GM12874 (cell line): Measurements from ENCODE around the gene USP46.

ENCODE experiments used
- TF ChIP-seq, protein P1 (sequence below): IDR thresholded peaks from 2 replicates; pipeline ENCODE4 v1.5.1; 2011; ENCODE audit warnings: low read depth, mild to moderate bottlenecking, control low read depth, low read length, moderate library complexity; ENCODE audit not compliant: insufficient read depth

Gene USP46, protein sequence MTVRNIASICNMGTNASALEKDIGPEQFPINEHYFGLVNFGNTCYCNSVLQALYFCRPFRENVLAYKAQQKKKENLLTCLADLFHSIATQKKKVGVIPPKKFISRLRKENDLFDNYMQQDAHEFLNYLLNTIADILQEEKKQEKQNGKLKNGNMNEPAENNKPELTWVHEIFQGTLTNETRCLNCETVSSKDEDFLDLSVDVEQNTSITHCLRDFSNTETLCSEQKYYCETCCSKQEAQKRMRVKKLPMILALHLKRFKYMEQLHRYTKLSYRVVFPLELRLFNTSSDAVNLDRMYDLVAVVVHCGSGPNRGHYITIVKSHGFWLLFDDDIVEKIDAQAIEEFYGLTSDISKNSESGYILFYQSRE

DNA sequence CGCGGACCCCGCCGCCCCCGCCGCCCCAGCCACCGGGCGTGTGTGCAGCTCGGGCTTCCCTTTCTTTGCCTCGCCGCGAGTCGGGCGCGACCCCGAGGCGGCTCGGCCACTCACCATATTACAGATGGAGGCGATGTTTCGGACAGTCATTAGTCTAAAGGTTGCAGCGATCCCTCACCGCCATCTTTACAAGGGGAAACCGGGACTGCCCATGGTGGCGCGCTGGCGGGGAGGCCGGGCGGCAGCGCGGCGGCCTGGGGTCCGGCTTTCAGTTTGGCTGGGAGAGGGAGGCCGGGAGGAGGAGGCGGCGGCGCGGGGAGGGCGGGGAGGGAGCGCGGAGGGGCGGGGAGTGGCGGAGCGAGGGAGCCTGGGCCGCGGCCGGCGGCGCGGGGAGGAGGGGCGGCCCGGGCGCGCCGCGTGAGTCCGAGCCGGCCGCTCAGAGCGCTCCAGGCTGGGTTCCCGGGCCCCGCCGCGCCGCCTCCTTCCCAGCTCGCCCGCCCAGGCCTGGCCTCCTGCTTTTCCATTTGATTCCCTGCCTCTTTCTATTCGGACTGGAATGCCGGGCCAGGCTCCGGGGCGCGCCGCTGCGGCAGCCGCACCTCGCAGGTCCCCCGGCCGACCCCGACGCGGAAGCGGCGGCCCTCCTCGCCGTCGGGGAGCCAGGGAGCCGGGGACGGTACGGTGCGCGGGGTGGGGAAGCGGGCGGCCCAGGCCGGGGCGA lies at the start of gene USP46:
TSS of gene USP46 (minus strand) at position 301 of the 721 bp plus-strand sequence. CDS start at position 150, 151 bp downstream.
- TF ChIP-seq, protein P1, sequence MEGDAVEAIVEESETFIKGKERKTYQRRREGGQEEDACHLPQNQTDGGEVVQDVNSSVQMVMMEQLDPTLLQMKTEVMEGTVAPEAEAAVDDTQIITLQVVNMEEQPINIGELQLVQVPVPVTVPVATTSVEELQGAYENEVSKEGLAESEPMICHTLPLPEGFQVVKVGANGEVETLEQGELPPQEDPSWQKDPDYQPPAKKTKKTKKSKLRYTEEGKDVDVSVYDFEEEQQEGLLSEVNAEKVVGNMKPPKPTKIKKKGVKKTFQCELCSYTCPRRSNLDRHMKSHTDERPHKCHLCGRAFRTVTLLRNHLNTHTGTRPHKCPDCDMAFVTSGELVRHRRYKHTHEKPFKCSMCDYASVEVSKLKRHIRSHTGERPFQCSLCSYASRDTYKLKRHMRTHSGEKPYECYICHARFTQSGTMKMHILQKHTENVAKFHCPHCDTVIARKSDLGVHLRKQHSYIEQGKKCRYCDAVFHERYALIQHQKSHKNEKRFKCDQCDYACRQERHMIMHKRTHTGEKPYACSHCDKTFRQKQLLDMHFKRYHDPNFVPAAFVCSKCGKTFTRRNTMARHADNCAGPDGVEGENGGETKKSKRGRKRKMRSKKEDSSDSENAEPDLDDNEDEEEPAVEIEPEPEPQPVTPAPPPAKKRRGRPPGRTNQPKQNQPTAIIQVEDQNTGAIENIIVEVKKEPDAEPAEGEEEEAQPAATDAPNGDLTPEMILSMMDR = 0 out of 2 replicates have a peak, but pooled peaks have one; percentile 4

DNA sequence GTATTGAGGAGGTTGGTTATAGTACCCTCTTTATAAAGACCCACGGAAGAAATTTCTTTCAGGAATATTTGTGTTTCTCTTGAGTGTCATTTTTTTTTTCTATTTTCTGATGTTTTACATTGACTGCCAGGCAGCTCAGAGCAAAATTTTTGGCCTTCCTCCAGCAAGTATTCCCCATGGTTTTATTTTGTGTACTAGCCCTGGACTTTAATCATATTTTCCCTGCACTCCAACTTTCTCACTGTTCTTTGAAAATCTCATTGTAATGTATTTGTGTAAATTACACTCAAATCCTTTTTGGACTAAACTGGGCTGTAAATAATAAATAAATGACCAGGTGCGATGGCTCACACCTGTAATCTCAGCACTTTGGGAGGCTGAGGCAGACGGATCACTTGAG lies 45.6 kb upstream of the USP46 start:
- TF ChIP-seq, protein P1 = no peak

DNA sequence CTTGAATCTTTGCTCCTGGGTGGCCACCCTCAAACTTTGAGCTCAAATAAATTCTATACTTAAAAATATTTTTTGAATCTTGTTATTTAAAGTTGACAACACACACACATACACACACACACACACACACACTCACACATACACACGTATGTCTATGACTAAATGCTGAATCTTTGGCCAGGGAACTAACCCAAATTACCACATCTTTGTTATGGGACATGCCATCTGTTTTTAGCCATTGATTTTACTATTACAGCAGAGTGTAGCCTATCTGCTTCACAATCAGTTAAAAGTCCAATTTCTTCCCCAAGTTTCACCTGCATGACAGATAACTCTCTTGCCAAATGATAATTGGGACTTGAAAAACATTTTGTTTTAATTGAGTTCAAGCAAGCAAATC lies 45.0 kb upstream of the USP46 start:
- TF ChIP-seq, protein P1 = no peak

DNA sequence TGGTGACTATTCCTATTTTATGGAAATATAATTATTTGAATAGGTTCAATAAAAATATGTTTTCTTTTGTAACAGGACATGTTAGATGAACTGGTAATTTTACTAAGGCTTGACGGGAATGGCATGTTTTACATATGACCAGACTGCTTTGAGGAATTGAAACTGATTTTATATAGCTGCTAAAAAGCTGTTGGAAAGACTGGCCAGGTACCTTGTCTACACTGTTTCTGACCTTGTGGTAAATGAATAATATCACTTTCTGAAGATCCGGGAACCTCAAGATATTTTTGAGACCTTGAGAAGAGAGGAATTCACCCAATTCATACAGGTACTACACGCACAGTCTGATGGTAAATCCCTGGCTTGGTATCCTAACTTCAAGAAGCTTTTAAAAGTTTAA lies 42.1 kb upstream of the USP46 start:
- TF ChIP-seq, protein P1 = no peak

DNA sequence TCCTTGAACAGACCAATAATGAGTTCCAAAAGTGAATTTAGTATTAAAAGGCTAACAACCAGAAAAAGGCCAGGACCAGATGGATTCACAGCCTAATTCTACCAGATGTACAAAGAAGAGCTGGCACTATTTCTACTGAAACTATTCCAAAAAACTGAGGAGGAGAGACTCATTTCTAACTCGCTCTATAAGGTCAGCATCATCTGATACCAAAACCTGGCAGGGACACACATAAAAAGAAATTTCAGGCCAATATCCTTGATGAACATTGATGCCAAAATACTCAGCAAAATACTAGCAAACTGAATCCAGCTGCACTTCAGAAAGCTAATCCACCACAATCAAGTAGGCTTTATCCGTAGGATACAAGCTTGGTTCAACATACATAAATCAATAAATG lies 35.8 kb upstream of the USP46 start:
- TF ChIP-seq, protein P1 = no peak

DNA sequence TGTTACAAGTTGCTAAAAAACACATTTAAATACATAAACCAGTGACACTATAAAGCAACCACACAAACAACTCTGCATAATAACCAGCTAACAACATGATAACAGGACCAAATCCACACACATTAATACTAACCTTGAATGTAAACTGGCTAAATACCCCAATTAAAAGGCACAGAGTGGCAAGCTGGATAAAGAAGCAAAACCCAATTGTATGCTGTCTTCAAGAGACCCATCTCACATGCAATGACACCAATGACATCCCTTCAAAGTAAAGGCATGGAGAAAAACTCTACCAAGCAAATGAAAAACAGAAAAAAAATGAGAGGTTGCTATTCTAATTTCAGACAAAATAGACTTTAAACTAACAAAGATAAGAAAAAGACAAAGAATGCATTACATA lies 34.4 kb upstream of the USP46 start:
- TF ChIP-seq, protein P1 = no peak

DNA sequence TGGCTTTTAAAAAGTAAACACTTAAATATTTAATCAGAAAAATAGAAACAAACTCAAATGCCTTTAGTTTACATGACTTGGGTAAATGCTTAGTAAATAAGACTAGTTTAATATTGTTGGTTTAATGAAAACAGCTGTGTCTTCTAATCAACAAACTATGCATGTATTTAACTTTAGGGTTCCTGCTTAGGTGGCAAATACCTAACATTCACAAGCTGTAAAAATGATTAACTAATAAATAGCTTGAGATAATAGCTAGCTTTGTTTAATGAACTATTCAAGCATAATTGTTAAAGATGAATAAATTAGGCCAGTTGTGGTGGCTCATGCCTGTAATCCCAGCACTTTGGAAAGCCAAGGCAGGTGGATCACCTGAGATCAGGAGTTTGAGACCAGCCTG lies 30.0 kb upstream of the USP46 start:
- TF ChIP-seq, protein P1 = no peak
